HL-60 (cell line): ENCODE results near the gene UCHL3.

ENCODE experiments used
- DNase-seq, 2 experiments: peaks; one replicate each; pipeline ENCODE4 v3.0.0-alpha.2; 2010 to 2020; ENCODE audit warnings: low read depth in 1 of 2, low spot score in 1 of 2
- H3K27ac ChIP-seq: fragments of 250-450 bp; sonication (Bioruptor Pico); replicated peaks from 2 replicates; pipeline ENCODE4 v1.5.1; 2020; ENCODE audit warnings: mild to moderate bottlenecking, moderate library complexity
- H3K27me3 ChIP-seq: fragments of 250-450 bp; sonication (Bioruptor Pico); 2 replicates; pipeline ENCODE4 v1.5.1; 2021; ENCODE audit warnings: mild to moderate bottlenecking, moderate library complexity; ENCODE audit not compliant: insufficient read depth, poor library complexity, severe bottlenecking
- H3K4me3 ChIP-seq: replicated peaks from 2 replicates; pipeline ENCODE4 v1.5.1; 2011; ENCODE audit warnings: mild to moderate bottlenecking, control low read depth, low read length; ENCODE audit not compliant: insufficient read depth
- GABPA ChIP-seq: IDR thresholded peaks from 2 replicates; pipeline ENCODE4 v1.6.1; 2012; ENCODE audit warnings: low read depth
- POLR2AphosphoS5 ChIP-seq: IDR thresholded peaks from 2 replicates; pipeline ENCODE4 v1.6.1; 2012; ENCODE audit warnings: low read depth
- SPI1 ChIP-seq: IDR thresholded peaks from 2 replicates; pipeline ENCODE4 v1.6.1; 2012; ENCODE audit warnings: low read depth, mild to moderate bottlenecking, borderline replicate concordance
- TF ChIP-seq, protein P1 (sequence below): IDR thresholded peaks from one replicate; pipeline ENCODE4 v1.5.1; 2011; ENCODE audit warnings: low read length, control low read depth, inconsistent platforms; ENCODE audit not compliant: insufficient read depth
- TF ChIP-seq, protein P2 (sequence below): IDR thresholded peaks from 2 replicates; pipeline ENCODE4 v1.6.1; 2012; ENCODE audit warnings: low read depth; ENCODE audit not compliant: insufficient replicate concordance

Gene UCHL3

DNA sequence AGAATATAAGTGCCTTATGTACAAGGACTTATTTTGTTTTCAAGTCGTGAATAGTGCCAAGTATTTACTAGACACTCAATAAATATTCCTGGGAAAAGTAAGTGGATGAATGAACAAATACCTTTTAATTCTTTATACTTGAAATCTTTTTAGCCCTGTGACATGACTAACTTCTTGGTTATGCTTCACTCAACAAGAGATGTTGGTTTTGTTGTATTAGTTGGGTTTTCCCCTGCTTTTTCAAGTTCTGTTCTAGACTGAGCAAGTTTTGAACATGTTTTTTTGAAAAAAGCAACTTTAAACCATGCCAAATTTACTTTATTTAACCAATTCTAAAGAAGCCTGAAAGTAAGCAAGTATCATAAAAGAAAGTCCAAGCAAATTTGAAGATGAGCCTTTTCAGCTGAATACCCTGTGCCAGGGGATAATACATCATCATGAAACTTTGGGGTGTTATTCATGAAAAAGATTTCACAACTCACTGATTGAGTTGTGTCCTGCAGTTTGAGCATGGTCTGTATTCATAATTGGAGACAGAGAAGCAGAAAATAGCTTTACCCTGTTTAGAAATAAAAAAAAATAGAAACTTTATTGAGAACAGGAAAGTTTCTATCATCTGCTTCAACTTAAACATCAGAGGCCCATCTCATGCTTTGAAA, 97.7 kb downstream of the UCHL3 start:
- TF ChIP-seq, protein P1, sequence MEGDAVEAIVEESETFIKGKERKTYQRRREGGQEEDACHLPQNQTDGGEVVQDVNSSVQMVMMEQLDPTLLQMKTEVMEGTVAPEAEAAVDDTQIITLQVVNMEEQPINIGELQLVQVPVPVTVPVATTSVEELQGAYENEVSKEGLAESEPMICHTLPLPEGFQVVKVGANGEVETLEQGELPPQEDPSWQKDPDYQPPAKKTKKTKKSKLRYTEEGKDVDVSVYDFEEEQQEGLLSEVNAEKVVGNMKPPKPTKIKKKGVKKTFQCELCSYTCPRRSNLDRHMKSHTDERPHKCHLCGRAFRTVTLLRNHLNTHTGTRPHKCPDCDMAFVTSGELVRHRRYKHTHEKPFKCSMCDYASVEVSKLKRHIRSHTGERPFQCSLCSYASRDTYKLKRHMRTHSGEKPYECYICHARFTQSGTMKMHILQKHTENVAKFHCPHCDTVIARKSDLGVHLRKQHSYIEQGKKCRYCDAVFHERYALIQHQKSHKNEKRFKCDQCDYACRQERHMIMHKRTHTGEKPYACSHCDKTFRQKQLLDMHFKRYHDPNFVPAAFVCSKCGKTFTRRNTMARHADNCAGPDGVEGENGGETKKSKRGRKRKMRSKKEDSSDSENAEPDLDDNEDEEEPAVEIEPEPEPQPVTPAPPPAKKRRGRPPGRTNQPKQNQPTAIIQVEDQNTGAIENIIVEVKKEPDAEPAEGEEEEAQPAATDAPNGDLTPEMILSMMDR, result no peak
- TF ChIP-seq GABPA (no peak), POLR2AphosphoS5 (no peak), SPI1 (no peak)
- TF ChIP-seq, protein P2, sequence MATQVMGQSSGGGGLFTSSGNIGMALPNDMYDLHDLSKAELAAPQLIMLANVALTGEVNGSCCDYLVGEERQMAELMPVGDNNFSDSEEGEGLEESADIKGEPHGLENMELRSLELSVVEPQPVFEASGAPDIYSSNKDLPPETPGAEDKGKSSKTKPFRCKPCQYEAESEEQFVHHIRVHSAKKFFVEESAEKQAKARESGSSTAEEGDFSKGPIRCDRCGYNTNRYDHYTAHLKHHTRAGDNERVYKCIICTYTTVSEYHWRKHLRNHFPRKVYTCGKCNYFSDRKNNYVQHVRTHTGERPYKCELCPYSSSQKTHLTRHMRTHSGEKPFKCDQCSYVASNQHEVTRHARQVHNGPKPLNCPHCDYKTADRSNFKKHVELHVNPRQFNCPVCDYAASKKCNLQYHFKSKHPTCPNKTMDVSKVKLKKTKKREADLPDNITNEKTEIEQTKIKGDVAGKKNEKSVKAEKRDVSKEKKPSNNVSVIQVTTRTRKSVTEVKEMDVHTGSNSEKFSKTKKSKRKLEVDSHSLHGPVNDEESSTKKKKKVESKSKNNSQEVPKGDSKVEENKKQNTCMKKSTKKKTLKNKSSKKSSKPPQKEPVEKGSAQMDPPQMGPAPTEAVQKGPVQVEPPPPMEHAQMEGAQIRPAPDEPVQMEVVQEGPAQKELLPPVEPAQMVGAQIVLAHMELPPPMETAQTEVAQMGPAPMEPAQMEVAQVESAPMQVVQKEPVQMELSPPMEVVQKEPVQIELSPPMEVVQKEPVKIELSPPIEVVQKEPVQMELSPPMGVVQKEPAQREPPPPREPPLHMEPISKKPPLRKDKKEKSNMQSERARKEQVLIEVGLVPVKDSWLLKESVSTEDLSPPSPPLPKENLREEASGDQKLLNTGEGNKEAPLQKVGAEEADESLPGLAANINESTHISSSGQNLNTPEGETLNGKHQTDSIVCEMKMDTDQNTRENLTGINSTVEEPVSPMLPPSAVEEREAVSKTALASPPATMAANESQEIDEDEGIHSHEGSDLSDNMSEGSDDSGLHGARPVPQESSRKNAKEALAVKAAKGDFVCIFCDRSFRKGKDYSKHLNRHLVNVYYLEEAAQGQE, result no peak
- H3K27me3 ChIP-seq, result no peaks in the 10 kb centered on the region
- H3K4me3 ChIP-seq, result no peak overlapping the region
- DNase-seq, result no peak
- no peak overlapping the region for H3K27ac ChIP-seq

DNA sequence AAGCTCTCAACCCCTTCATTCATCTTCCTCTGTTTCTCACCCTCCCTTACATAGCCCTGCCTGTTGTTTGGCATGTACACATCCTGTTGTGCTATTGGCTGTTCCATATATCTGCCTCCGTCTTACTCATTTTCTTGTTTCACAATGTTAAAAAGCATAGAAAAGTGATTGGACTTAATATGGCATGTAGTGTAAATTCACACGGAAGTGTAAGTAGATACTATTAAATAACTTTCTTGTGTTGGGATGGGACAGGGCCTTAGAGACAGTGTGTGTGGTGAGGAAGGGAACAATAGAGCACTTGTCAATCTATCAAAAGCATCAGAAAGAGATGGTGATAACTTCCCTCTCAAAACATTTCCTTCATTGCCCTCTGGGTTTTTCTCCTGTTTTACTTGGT, 98.9 kb downstream of the UCHL3 start:
- TF ChIP-seq POLR2AphosphoS5 (no peak), GABPA (no peak), SPI1 (no peak)
- TF ChIP-seq, protein P2, result no peak
- TF ChIP-seq, protein P1, result no peak
- no peak overlapping the region for H3K27ac ChIP-seq

DNA sequence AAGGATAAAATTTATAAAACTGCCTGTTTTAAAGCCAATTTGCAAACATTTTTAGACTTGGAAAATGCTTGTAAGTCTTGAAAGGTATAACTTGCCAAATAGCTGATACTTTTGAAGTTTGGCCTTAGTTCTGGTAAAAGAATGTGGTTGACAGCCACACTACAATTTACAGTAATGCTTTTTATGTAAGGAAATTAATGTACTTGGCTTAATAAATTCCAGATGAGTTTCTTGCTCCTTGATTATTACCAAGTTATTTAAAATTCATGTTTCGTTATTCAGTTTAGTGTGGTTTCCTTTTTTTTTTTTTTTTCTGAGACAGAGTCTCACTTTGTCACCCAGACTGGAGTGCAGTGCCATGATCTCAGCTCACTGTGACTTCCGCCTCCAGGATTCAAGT, 101.4 kb downstream of the UCHL3 start:
- DNase-seq, result no peak
- Histone ChIP-seq H3K4me3 (no peak overlapping the region), H3K27ac (no peak overlapping the region), H3K27me3 (no peaks in the 10 kb centered on the region)
- TF ChIP-seq SPI1 (no peak), POLR2AphosphoS5 (no peak), GABPA (no peak)
- TF ChIP-seq, protein P2, result no peak
- TF ChIP-seq, protein P1, result no peak

More for the DNA sequence above, 98.9 kb downstream of the UCHL3 start:
- no peak for DNase-seq
- Histone ChIP-seq H3K27me3 (no peaks in the 10 kb centered on the region), H3K4me3 (no peak overlapping the region)
